ENCODE measurements around the gene CMPK2.
A peak's percentile ranks its signal among the peaks of the same experiment; 100 is the strongest.

Gene CMPK2

GRCh38 chr2:6841537-6842287, 24.0 kb downstream of the CMPK2 start:
- no peak for DNase-seq

- no peak for DNase-seq
Measured at GRCh38 chr2:6838673-6839319, 26.9 kb downstream of the CMPK2 start.

DNA sequence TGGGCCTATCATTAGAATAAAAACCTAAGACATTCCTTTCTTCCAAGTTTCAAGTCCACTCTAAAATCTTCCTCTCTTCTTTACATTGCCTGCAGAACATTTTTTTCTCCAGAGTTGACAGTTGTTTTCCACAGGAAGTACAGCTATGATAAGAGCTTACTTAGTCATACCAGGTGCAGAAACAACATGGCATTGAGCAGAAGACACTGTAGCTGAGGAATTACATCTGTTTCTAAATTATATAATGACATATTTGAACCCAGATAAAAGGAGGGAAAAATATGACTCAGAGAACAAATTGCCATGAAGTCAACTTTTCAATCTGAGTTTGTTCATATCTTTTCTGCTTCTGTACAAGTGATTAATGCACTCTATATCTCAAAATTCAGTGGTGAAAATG, 30.2 kb downstream of the CMPK2 start:
- DNase-seq, result no peak

DNA sequence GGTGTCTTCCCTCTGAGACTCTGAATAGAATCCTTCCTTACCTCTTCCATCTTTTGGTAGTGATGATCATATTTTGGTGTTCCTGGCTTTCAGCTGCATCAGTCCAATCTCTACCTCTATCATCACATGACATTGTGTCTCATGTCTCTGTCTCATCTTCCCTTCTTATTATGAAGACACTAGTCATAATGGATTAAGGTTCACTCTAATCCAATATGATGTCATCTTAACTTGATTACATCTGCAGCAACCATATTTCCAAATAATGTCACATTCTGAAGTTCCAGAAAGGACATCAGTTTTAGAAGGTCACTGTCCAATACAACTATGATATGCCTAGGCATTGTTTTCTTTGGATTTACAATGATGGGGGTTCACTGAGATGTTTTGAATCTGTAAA, 31.5 kb downstream of the CMPK2 start:
- DNase-seq, result no peak

DNA sequence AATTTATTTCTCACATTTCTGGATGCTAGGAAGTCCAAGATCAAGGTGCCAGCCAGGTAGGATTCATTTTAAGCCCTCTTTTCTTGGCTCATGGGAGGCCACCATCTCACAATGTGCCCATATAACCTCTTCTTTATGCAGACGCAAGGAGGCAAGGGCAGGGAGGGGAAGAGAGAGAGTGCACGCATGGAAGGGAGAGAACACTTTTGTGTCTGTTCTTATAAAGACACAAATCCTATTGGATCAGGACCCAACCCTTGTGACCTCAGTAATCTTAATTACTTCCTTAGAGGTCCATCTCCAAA, 32.5 kb downstream of the CMPK2 start:
- no peak for DNase-seq

GRCh38 chr2:6832596-6833299, 33.0 kb downstream of the CMPK2 start:
- no peak for DNase-seq

DNA sequence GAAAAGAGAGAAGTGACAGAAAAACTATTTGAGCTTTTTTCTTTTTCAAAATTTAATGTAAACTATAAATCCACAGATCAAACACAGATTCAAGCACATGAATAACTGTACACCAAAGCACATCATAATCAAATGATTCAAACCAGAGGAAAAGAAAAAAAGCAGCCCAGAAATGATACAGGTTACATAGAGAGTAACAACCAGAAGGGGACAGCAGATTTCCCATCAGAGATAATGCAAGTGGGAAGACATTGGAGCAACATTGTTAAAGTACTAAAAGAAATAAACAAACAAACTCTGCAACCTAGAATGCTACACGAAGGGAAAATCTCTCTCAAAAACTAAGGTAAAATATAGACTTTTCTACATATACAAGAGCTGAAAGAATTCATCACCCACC, 34.5 kb downstream of the CMPK2 start:
- DNase-seq, result no peak

DNA sequence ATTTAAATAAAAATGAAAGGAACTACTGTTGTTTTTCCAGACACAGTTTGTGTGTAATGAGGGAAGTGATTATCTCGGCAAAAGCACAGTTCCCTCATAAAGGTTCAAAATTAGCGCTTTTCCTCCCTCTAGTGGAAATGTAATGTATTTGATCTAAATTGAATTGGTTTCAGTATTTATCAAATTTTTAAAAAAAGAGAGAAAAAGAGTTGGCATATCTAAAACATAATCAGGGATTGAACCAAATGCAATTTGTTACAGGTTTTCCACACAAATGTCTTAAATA, 37.5 kb downstream of the CMPK2 start:
- DNase-seq, result no peak

GRCh38 chr2:6827566-6828298, 38.0 kb downstream of the CMPK2 start:
- DNase-seq, result no peak

DNA sequence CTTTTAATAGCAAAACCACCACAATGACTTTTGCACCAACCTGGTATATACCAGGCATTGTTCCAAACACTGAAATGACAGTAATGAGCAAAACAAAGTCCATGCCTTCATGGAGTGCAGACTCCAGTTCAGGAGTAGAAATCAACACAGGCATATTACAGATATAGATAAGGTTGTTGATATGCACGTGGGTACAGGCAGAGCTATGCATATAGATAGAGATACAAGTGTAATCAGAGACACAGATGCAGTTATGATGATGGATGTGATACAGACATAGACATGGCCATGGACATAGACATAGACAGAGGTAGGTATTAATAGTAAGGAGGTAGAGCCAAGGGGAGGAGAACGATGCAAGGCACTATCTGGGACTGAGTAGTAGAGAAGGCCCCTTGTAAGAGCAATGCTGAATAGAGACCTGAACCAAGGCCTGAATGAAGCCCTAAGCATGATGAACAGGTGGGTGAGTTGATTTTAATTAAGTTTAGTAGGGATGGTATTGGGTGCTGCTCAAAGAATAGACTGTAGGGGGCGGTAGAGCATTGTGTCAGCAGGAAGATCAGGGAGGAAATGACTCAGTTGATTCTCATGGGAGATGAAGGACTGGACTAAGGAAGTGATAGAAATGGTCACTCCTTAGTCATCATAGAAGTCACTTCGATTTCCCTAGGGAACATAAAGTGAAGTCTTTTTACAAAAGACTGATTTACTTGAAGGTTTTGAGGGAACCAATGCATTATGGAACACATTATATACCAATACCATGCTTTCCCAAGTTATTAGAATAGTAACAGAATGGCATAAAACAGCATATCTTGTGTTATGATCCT, 39.4 kb downstream of the CMPK2 start:
- peak; percentile 65 to 73 for DNase-seq

DNA sequence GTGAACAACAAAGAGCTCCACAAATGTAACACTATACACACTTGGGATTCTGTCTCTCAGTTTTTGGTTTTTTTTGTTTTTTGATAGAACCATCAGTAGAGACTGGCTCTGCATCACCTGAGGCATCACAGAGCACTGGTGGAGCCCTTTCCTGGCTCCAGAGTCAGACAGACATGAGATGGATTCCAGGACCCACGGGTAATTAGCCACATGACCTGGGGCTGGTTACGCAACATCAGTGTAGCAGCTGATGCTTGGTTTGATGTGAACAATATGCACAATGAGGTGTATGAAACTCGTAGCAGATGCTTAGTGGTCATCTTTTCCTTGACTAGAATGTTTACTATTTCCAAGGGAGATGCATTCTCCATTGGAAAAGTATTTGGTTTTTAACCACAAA, 40.7 kb downstream of the CMPK2 start:
- no peak for DNase-seq

GRCh38 chr2:6823111-6823510, 42.6 kb downstream of the CMPK2 start:
- DNase-seq, result no peak

DNA sequence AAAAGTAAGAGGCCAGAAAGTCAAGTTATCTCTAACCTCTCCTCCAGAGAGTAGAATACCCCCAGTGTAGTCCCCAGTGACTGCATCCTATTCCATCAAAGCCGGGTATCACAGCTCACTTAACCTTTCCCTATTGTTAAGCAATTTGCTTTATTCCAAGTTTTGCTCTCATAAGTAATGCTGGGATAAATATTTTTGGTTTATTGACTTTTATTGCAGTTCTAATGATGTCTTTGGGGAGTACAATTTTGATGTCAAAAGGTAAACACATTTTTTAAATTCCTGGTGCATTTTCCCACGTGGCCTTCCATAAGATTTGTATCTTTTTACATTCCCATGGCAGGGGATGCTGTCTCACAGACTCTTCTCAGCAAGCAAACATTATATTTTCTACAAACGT, 43.3 kb downstream of the CMPK2 start:
- DNase-seq, result no peak

DNA sequence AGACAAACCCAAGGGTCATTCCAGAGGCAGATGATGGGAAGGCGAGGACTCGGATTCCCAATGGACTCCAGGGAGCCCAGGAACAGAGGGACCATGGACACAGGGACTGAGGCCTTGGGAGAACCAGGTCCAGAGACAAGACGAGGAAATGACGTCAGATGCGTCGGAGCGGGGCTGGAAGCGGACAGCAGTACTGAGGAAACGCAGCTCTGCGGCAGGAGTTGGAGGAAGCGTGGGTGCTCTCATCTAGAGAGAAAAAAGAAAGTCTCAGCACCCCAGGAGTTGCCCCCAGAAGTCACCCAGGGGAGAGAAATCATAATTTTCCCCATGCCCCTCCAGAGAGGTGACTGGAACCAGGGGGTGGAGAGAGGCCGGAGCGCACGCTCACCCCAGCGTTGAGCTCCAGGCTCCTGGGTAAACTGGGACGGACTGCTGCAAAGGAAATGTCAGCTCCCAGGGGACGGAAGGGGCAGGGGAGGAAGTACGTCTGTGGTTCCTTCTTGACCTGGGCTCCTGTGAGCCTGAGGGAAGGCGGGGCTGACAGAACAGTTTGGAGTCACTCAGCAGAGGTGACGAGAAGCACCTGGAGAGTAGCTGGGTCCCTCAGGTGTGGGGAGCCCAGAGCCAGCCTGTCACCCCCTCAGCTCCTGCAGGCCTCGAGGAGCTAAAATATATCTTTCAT, 44.7 kb downstream of the CMPK2 start:
- DNase-seq, result no peak

DNA sequence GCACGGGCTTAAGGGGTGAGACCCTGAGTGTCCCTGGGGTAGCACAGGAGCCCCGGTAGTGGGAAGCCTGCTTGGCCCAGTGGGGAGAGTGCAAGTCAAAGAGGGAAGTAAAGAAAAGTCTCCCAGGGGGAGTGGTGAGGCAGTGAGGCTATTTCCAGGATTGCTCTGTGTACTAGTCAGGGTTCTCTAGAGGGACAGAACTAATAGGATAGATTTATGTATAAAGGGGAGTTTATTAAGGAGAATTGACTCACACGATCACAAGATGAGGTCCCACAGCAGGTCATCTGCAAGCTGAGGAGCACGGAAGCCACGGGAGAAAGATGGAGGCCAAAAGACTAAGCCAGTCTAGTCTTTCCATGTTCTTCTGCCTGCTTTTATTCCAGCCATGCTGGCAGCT, 45.5 kb downstream of the CMPK2 start:
- DNase-seq, result no peak

- DNase-seq, result no peak
Measured at GRCh38 chr2:6819668-6820067, 46.0 kb downstream of the CMPK2 start.

DNA sequence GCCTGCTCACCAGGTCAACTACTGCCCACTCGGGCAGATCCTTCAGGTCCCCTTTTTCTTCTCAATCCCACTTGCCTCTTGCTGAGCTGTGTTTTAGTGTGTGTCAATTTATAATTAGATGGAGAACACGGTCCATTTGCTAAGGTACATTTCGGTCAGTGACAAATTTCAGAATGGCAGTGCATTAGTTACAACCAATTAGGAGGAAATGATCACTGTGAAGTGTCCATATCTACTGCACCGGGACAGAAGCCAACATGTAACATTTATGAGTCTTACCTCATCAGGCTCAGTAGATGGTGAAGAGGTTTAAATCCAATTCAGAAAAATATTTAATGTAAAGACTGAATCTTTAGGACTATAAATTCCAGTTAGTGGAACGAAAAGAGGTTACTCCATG, 47.7 kb downstream of the CMPK2 start:
- no peak for DNase-seq

DNA sequence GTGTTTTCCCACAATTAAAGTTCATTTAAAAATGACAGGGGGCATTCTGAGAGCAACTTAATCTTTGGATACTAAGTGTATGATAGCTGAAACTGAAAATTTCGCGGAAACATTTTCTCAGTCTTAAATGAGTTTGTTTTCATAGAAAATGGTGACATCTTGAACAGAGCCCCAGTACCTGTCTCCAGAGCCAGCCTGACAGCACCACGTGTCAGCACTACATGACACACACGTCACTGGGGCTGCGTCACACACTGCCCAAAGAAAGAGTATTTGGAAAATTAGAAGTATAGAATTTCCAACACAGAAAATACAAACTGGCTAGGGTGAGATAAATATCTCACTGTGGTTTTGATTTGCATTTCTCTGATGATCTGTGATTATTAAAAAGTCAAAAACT, 50.8 kb downstream of the CMPK2 start:
- DNase-seq, result no peak

DNA sequence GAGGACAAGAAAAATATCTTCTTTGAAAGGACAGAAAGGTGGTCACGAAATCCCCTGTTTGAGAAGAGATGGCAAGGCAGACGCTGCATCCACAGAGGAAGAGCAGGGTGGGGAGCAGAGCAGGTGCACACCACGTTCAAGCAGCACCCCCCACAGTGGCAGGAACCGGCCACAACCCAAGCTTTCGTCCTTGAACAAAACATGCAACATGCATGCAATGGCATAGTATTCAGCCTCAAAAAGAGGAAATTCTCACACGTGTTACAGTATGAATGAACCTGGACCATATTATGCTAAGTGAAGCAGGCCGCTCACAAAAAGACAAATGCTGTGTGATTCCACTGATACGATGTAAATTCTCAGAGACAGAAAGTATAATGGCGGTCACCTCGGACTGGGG, 51.4 kb downstream of the CMPK2 start:
- no peak for DNase-seq

DNA sequence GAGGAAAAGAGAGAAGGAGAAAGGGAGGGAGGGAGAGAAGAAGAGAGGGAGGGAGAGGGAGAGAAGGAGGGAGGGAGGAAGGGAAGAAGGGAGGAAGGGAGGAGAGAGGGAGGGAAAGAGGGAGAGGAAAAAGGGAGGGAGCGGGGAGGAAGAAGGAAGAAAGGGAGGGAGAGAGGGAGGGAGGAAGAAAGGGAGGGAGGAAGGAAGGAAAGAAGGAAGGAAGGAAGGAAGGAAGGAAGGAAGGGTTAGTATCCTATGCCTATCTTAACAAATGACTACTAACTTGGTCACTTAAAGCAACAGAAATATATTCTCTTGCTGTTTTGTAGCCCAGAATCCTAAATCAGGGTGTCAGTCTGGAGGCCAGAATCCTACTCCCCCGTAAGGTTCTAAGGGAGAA, 52.1 kb downstream of the CMPK2 start:
- no peak for DNase-seq

DNA sequence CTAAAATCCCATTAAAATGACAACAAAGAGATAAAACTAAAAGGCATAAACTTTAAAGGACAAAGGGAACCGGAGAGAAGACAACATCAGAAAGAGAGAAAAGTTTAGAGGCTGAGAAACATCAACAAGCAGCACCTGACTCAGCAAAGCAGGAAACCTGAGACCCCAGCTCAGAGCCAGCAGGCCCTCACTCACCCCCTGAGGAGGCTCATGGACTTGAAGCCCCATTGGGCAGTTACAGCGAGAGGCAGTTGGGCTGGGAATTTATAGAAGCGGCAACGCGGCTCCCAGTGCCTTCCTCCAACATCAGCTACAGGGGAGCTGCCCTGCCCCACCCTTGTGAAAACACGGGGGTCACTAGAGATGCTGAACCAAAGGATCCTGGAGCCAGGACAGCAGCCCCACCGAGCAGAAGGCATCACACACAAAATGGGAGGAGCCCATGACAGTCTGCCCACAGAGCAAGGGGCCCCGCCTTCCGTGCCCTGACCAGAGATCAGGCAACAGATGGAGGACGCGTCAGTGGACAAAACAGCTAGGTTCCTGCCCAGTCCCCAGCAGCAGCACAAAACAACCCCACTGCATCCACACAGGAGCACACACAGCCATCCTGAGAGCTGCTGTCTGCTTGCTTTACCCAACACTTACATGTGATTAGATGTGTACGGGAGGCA, 52.7 kb downstream of the CMPK2 start:
- DNase-seq, result no peak

DNA sequence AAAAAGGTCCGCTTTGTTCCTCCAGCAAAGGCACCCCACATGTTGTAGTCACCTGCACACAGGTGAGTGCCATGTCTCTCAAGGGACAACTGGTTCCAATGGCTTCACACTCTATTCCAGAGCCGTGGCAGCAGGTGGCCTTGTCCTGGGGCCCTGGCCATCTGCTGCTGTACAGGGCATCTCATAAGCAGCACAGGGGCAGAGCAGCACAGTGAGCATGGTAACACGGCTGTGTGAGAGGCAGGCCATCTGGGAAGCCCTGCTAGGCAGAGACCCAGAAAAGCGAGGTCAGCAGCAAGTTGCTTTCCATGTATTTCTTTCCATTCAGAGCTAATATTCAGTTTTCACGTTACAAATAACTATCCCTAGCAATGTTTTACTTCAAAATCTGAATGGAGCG, 54.7 kb downstream of the CMPK2 start:
- DNase-seq, result no peak

Measured in stimulated activated CD4-positive, alpha-beta T cell treated with anti-CD3 and anti-CD28 coated beads, Interleukin-2, amount 100 ng/mL, for 24 hours (primary cell).